Hippocampal formation (tissue), 2 donors: ENCODE results near the gene GPR161.
A peak's percentile ranks its signal among the peaks of the same experiment; 100 is the strongest.

Experiments
- DNase-seq, 2 donors: peaks; one replicate each; lab custom pipeline; 2025; lab: John Stamatoyannopoulos, UW

The GPR161 gene

DNA sequence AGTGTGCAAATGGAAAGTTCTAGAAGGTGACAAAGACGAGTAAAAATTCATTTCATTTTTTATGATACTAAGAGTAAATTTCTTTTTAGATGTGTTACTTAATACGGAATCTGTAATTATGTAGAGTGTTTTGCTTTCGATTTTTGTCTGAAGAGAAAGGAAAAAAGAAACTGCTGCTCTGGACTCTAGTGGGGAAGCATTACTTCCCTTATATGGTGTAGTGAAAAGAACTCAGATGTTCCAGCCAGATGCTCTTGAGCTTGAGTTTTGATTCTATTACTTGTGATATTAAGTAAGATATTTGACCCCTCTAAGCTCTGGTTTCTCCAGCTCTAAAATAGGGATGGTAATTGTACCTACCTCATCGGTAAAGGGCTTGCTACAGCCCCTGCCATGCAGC, 12.2 kb upstream of the GPR161 start:
- DNase-seq: no peak

DNA sequence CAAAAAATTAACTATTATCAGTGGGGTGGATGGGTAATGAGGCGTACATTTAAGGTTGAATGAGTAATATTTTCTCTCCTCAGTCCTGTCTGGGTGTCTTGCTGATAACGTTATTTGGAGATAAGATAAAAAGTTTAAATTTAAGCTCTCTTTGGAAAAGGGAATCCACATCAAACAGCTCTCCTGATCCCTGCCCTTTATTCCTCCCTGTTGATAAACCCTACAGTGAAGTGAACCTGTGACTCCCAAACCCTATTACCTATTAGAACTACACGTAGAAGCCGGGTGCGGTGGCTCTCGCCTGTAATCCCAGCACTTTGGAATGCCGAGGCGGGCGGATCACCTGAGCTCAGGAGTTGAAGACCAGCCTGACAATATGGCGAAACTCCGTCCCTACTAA, 9.9 kb upstream of the GPR161 start:
- DNase-seq: no peak

DNA sequence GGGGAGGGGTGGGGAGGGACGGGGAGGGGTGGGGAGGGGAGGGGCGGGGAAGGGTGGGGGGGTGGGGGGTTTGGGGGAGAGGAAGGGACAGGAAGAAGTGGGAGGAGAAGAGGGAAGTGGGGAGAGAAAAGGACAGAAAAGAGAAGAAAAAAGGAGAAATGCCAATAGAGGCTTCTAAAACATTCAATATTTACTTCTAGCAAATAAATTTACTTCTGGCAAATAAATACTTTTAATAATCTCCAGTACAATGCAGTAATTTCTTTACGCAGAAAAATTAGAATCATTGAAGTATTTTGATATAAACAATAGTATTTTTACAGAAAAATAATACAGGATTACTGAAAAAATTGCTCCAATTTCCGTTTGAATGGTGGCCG, 9.4 kb upstream of the GPR161 start:
- DNase-seq: no peak

DNA sequence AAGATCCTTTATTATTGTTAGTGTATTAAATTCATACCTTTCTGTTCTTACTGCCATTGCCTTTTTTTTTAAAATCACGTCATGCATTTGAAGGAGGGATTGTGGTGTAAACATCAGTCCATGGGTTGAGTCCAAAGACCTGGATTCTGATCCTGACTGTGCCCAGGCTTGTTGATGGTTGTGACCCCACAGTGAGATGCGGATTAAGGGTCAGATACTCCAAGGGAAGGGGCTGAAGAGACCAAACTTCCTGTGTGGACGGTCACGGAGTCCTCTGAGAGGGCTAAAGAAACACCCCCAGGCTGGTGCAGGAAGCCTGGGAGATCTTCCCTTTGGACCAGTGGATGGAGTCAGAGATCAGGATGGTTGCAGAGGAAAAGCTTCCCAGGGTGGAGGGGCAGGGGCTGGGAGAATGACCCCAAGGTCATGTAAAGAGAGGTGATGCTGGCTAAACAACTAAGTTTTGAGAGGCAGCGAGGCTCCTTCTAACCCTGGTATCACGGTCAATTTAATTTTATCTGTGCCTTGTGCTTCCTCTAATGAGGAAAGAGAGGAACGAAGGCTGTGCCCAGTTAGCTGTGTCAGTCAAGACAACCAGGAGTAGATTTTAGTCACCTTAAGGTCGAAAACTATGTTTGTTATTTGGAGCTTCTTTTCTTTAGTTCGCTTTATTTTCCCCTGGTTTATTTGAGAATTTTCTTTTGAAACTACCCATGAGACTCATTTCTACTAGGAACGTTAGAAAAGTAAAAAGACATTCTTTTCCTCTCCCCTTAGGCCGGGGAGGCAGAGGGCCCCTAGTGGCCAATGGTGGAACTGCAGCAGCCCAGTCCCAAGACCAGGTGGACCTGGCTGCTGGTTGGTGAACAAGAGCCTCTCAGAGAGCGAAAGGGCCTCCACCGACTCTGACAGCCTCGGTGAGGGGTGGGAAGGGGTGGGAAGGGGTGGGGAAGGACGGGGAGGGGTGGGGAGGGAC, 8.7 kb upstream of the GPR161 start:
- peak; percentile 59 to 61 for DNase-seq

DNA sequence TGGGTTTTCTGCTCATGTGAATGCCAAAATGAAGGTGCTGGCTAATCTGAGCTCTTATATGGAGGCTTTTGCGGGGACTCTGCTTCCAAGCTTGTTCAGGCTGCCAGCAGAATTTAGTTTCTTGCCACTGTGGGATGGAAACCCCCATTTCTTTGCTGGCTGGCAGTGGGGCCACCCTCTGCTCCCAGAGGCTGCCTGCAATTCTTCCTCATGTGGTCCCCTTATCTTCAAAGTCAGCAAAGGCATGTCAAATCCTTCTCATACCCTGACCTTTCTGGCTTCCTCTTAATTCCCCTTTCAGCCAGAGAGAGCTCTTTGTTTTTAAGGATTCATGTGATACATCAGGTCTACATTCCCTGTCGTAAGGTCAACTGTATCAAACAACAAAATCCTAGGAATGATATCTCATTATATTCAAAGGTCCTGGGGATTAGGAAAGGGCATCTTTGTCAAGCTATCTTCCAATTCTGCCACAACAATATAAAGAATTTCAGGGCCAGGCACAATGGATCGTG, 5.2 kb upstream of the GPR161 start:
- DNase-seq: no peak

DNA sequence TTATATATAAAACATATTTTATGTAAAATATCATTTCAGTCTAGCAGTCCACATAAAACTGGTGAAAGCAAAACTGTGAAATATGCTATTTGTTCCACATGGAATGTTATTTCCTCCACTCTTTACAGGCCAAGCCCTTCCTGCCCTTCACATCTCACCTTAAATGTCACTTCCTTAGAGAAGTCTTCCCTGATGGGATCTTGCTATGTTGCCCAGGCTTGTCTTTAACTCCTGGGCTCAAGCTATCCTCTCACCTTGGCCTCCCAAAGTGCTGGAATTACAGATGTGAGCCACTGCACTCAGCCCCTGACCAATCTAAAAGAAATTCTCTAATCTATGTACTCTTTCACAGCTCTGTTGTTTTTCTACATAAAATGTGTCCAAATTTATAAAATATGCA, 2.3 kb upstream of the GPR161 start:
- DNase-seq: no peak

- no peak for DNase-seq
Observed at GRCh38 chr1:168138134-168138533, 1.4 kb upstream of the GPR161 start.

GRCh38 chr1:168137515-168137821, 738 bp upstream of the GPR161 start:
- no peak for DNase-seq

GRCh38 chr1:168135921-168136708, 615 bp downstream of the GPR161 start:
- DNase-seq: no peak

DNA sequence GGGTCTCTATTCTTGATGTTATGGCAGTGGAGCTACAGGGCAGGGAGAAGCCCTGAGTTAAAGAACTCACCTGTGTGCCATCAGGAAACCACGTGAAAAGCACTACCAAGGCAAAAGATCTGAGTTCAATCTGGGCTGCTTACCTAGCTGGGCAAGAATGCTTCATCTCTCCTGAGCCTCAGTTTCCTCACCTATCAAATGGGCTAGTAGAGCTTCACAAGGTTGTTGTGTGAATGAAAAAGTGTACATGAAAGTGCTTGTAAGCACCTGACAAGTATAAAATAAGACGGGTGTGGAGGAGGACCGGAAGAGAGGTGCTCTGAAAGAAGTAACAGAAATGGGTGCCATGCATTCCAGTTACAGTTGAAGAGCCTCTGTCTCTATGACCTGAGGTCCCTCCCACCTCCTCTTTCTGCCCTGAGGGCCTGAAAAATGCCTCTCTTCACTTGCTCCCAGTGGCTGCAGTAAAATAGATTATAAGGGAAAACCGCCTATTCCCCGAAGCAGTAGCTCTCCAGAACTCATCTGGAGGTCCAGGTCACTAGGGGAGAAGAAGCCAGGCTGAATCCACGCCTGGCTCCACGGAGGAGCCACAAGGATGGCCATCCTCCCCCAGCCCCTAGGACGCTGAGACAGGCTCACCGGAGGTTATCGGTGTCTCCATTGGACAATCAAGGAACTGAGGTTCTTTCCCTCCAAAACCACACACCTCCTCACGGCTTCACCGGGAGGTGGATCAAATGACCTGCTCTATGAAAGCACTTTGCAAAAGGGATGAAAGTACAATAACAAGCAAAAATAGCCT, 1.4 kb downstream of the GPR161 start:
- DNase-seq: no peak

DNA sequence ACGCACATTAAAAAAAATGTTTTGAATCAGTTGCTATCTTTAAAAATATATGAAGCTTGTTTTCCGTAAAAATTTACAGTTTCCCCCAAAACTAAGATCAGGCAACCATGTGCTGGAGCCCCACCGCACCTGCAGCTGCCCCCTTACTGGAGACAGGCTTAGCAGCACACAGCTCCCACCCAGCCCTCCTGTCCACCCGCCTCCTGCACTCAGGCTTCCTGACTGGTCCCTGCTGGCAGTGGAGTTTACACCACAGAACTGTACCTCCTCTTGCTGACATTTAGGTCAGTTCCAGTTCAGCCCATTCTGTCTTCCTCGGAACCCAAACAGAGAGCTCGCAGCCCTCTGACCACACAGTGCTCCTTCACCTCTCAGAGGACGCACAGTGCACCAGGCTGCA, 2.1 kb downstream of the GPR161 start:
- no peak for DNase-seq

GRCh38 chr1:168134132-168134531, 2.6 kb downstream of the GPR161 start:
- DNase-seq: no peak

- DNase-seq: no peak
Observed at GRCh38 chr1:168129933-168130332, 6.8 kb downstream of the GPR161 start.

GRCh38 chr1:168127503-168127902, 9.2 kb downstream of the GPR161 start:
- no peak for DNase-seq

- DNase-seq: no peak
Observed at GRCh38 chr1:168125051-168125450, 11.7 kb downstream of the GPR161 start.

GRCh38 chr1:168121401-168122011, 15.2 kb downstream of the GPR161 start:
- no peak for DNase-seq

GRCh38 chr1:168119750-168120149, 17.0 kb downstream of the GPR161 start:
- DNase-seq: no peak

GRCh38 chr1:168116327-168116799, 20.4 kb downstream of the GPR161 start:
- DNase-seq: no peak

DNA sequence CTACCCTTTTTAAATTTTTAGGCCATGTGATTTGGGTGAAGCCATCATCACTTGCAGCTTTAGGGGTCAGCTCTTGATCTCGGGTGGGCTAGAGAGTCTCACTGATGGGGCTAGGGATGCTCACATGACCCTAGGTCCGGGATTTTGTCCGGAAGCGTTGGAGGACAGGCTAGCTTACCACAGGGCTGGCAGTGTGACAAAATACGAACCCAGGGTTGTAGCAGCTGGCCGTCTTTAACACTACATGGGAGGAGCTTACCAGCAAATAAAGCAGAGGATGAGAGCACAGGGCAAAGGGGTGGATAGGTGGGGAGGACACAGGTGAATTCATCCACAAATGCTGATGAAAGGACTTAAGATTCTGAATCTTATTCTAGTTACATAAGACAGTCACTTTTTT, 21.9 kb downstream of the GPR161 start:
- no peak for DNase-seq

GRCh38 chr1:168112673-168113305, 23.9 kb downstream of the GPR161 start:
- no peak for DNase-seq

DNA sequence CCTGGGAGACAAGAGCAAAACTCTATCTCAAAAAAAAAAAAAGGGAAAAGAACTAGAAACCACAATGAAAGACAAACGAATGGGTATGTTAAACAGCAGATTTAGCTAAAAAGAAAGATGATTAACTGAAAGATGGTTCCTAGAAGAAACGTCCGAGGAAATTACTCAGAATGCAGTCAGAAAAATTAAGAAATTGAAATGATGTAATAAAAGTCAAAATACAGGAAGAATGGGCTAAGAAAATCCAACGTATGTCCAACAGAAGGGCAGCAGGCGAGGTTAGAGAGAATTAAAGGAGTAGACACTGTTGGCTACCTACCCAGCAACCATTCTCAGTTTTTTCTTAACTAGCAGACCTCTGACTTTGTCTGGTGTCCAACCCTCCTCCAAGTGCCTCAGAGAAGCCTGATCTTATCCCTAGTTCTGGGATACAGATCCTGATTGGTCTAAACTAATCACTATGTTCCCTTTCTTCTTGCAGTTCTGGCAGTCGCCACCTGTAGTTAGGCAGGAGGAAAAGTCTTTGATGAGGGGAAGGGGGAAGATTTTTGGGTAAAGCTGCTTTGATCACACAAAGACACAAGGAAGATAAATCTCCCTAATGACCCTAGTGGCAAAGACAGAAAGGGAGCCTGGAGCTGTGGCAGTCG, 25.7 kb downstream of the GPR161 start:
- DNase-seq: no peak
